ENCODE results near the gene DNMBP. TPM values are rescaled to one million over a fixed set of nuclear protein-coding genes. Genes with fewer than 3 reads are reported as not detected.
"Not testable (repeated sequence)": the region's sequence is repeated elsewhere in the genome, so short reads cannot be mapped to it uniquely, and the experiment has no call there.

Gene DNMBP
- total and polyA plus RNA-seq, 2 experiments from 2014 or later: 12.4 to 18.5 TPM

GRCh38 chr10:100013621-100014020 lies 3.9 kb upstream of the DNMBP start:
- in situ Hi-C loops (cut with MboI): no loop called here
- Histone ChIP-seq H2AFZ (no peak overlapping the region), H3F3A (ENCODE audit: insufficient read depth) (peaks cover 19% of the 10 kb centered on the region), H3K9me3 (ENCODE audit: low read depth) (no peaks in the 10 kb centered on the region), H3K27me3 (replicated peaks; ENCODE audit: insufficient read depth) (no peaks in the 10 kb centered on the region), H3K36me3 (ENCODE audit: low read depth) (no peaks in the 10 kb centered on the region), H3K4me3 (no peak overlapping the region), H4K20me1 (ENCODE audit: insufficient read depth) (no peaks in the 10 kb centered on the region), H3K4me1 (ENCODE audit: insufficient read depth) (peaks cover 4% of the 10 kb centered on the region; the same call in 1 of the 2 replicates), H3K79me2 (ENCODE audit: insufficient read depth) (peaks cover 9% of the 10 kb centered on the region), H3K9me2 (ENCODE audit: insufficient read depth) (no peaks in the 10 kb centered on the region), H3K4me2 (ENCODE audit: unreplicated experiment) (no peak overlapping the region), H3K27ac (no peak overlapping the region), H3K9ac (no peak overlapping the region)
- TF ChIP-seq EZH2phosphoT487 (IDR thresholded peaks at IDR 0.05; ENCODE audit: insufficient read depth, low read depth) (no peak), EZH2 (IDR thresholded peaks at IDR 0.05; ENCODE audit: insufficient read depth, poor library complexity, severe bottlenecking) (no peak)
- DNase-seq: no peak
- WGBS, 2 experiments (ENCODE audit: low coverage in 1 of 2, low lambda C conversion rate in 2 of 2, missing lambda C conversion rate in 2 of 2): 77 to 83% methylated on average over 1 of the region's 1 CpG

GRCh38 chr10:100011906-100012305 lies 2.2 kb upstream of the DNMBP start:
- H3K4me3 ChIP-seq; DNase-seq; H3K27ac ChIP-seq; H3K4me2 ChIP-seq (ENCODE audit: unreplicated experiment); in situ Hi-C loops (cut with MboI); H3K27me3 ChIP-seq (replicated peaks; ENCODE audit: insufficient read depth); H2AFZ ChIP-seq; H3K36me3 ChIP-seq (ENCODE audit: low read depth); H3K9me2 ChIP-seq (ENCODE audit: insufficient read depth); H3K9me3 ChIP-seq (ENCODE audit: low read depth); H3K9ac ChIP-seq; H4K20me1 ChIP-seq (ENCODE audit: insufficient read depth): not testable (repeated sequence)
- Histone ChIP-seq H3F3A (ENCODE audit: insufficient read depth) (peaks cover 37% of the 10 kb centered on the region), H3K4me1 (ENCODE audit: insufficient read depth) (peaks cover 11% of the 10 kb centered on the region), H3K79me2 (ENCODE audit: insufficient read depth) (peaks cover 26% of the 10 kb centered on the region)
- WGBS, 2 experiments (ENCODE audit: low coverage in 1 of 2, low lambda C conversion rate in 2 of 2, missing lambda C conversion rate in 2 of 2): 91 to 92% methylated on average over 19 to 20 of the region's 20 CpGs

- Histone ChIP-seq H3K27me3 (replicated peaks; ENCODE audit: insufficient read depth) (no peaks in the 10 kb centered on the region), H3K27ac (peak overlapping the region; percentile 86), H3K79me2 (ENCODE audit: insufficient read depth) (peaks cover 46% of the 10 kb centered on the region), H3K4me1 (ENCODE audit: insufficient read depth) (peaks cover 35% of the 10 kb centered on the region), H3K4me3 (peak overlapping the region; percentile 91), H3K36me3 (ENCODE audit: low read depth) (no peaks in the 10 kb centered on the region), H3K9me3 (ENCODE audit: low read depth) (no peaks in the 10 kb centered on the region), H3K4me2 (ENCODE audit: unreplicated experiment) (peak overlapping the region; percentile 93), H2AFZ (peak overlapping the region; percentile 55), H3F3A (ENCODE audit: insufficient read depth) (peaks cover 59% of the 10 kb centered on the region), H3K9ac (peak overlapping the region; percentile 85), H4K20me1 (ENCODE audit: insufficient read depth) (no peaks in the 10 kb centered on the region), H3K9me2 (ENCODE audit: insufficient read depth) (no peaks in the 10 kb centered on the region)
- TF ChIP-seq EZH2 (IDR thresholded peaks at IDR 0.05; ENCODE audit: insufficient read depth, poor library complexity, severe bottlenecking) (no peak), EZH2phosphoT487 (IDR thresholded peaks at IDR 0.05; ENCODE audit: insufficient read depth, low read depth) (no peak)
- DNase-seq: peak; percentile 87
- 0 to 1% methylated on average over 17 to 27 of the region's 45 CpGs for WGBS, 2 experiments (ENCODE audit: low coverage in 1 of 2, low lambda C conversion rate in 2 of 2, missing lambda C conversion rate in 2 of 2)
- in situ Hi-C loops (cut with MboI): no loop called here
Measured at GRCh38 chr10:100009283-100009792, 409 bp downstream of the DNMBP start.

- H3K4me2 ChIP-seq (ENCODE audit: unreplicated experiment): peak overlapping the region; percentile 93
- DNase-seq: peak; percentile 51
- no peaks in the 10 kb centered on the region for H3K27me3 ChIP-seq (replicated peaks; ENCODE audit: insufficient read depth)
- peaks cover 61% of the 10 kb centered on the region for H3F3A ChIP-seq (ENCODE audit: insufficient read depth)
- H3K9me2 ChIP-seq (ENCODE audit: insufficient read depth): no peaks in the 10 kb centered on the region
- no peaks in the 10 kb centered on the region for H3K9me3 ChIP-seq (ENCODE audit: low read depth)
- no peaks in the 10 kb centered on the region for H3K36me3 ChIP-seq (ENCODE audit: low read depth)
- peak overlapping the region; percentile 91 for H3K4me3 ChIP-seq
- peak overlapping the region; percentile 55 for H2AFZ ChIP-seq
- H4K20me1 ChIP-seq (ENCODE audit: insufficient read depth): no peaks in the 10 kb centered on the region
- H3K9ac ChIP-seq: peak overlapping the region; percentile 85
- peaks cover 51% of the 10 kb centered on the region for H3K79me2 ChIP-seq (ENCODE audit: insufficient read depth)
- peak overlapping the region; percentile 86 for H3K27ac ChIP-seq
- H3K4me1 ChIP-seq (ENCODE audit: insufficient read depth): peaks cover 38% of the 10 kb centered on the region
- in situ Hi-C loops (cut with MboI): no loop called here
- TF ChIP-seq EZH2phosphoT487 (IDR thresholded peaks at IDR 0.05; ENCODE audit: insufficient read depth, low read depth): no peak
- TF ChIP-seq EZH2 (IDR thresholded peaks at IDR 0.05; ENCODE audit: insufficient read depth, poor library complexity, severe bottlenecking): no peak
- WGBS, 2 experiments (ENCODE audit: low coverage in 1 of 2, low lambda C conversion rate in 2 of 2, missing lambda C conversion rate in 2 of 2): 0 to 1% methylated on average over 9 of the region's 9 CpGs
Measured at GRCh38 chr10:100008708-100009282, 952 bp downstream of the DNMBP start.
